Bronchial epithelial cell (primary cell): ENCODE data around the gene S100A7. TPM values are rescaled to one million over a fixed set of nuclear protein-coding genes. Genes with fewer than 3 reads are reported as not detected.

Source experiments
- DNase-seq: peaks from one replicate; pipeline ENCODE4 v3.0.0-alpha.2; 2010; ENCODE audit warnings: low read depth
- FAIRE-seq: peaks from 2 replicates; lab custom pipeline; 2011; peaks lifted over from hg19 to GRCh38; lab: Jason Lieb, UNC
- H3K27me3 ChIP-seq: 2 replicates; pipeline ENCODE4 v1.5.1; 2011; ENCODE audit warnings: low read length; ENCODE audit not compliant: control insufficient read depth, insufficient read depth
- H3K36me3 ChIP-seq: 2 replicates; pipeline ENCODE4 v1.5.1; 2011; ENCODE audit warnings: low read length; ENCODE audit not compliant: control insufficient read depth, insufficient read depth
- H3K4me3 ChIP-seq: 2 replicates; pipeline ENCODE4 v1.5.1; 2011; ENCODE audit warnings: mild to moderate bottlenecking, low read depth, low read length, control low read depth
- total RNA-seq: library from RNA; depleted of rRNA; stranded (reverse); fragments of >200 nt; gene quantifications from 2 replicates; pipeline ENCODE4 v1.2.1, GENCODE V29; 2014
- TF ChIP-seq, protein P1 (sequence below): IDR thresholded peaks from 2 replicates; pipeline ENCODE4 v1.5.1; 2011; ENCODE audit warnings: mild to moderate bottlenecking, moderate library complexity, low read length, control low read depth, inconsistent platforms; ENCODE audit not compliant: insufficient read depth, severe bottlenecking

The S100A7 gene
- total RNA-seq, 1 donor from 2014 or later = not detected

DNA sequence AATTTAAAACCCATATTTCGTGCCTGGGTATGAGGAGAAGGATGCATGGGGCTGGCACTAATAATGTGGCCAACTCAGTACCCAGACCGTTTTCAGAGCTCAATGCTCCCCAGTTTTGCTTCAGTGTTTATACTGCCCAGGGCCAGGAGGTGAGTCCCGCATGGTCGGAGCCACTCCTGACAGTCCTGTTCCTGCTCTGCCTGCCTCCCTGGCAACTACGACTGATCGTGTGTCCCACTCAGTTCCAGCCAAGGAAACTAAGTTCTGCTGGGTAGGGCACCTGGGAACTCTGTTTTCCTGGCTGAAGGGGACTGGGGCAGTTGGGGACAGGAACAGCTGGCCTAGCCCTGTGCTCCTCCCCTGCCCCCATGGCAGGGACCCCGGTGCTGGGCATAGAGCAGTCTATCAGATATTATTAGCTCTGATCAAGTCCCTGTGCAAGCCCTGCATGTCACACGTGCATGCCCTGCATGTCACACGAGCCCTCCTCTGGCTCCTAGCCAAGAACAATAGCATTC is 19.2 kb downstream of the S100A7 start:
- no peak for DNase-seq
- FAIRE-seq = no peak
- peaks cover 3% of the 10 kb centered on the region for H3K27me3 ChIP-seq
- no peak overlapping the region for H3K4me3 ChIP-seq
- no peaks in the 10 kb centered on the region for H3K36me3 ChIP-seq
- TF ChIP-seq, protein P1, sequence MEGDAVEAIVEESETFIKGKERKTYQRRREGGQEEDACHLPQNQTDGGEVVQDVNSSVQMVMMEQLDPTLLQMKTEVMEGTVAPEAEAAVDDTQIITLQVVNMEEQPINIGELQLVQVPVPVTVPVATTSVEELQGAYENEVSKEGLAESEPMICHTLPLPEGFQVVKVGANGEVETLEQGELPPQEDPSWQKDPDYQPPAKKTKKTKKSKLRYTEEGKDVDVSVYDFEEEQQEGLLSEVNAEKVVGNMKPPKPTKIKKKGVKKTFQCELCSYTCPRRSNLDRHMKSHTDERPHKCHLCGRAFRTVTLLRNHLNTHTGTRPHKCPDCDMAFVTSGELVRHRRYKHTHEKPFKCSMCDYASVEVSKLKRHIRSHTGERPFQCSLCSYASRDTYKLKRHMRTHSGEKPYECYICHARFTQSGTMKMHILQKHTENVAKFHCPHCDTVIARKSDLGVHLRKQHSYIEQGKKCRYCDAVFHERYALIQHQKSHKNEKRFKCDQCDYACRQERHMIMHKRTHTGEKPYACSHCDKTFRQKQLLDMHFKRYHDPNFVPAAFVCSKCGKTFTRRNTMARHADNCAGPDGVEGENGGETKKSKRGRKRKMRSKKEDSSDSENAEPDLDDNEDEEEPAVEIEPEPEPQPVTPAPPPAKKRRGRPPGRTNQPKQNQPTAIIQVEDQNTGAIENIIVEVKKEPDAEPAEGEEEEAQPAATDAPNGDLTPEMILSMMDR = no peak

DNA sequence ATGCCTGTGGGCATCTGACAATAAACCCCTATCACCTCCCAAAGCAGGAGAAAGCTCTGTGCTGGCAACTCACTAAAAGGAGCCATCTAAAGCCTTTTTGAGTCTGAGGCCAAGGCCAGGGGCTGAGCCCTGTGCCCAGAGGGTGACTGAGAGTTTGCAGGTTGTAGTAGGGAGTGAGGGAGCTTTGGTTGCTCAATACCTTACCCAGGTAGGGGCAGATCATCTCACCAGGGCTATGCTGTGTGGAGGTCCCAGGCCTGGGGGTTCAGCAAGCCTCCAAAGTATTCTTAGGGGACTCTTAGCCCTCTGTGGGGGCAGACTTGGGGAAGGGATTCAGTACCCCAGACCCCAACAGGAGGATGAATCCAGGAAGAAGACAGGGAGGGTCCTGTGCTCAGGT is 21.2 kb downstream of the S100A7 start:
- no peak for FAIRE-seq
- H3K27me3 ChIP-seq = peaks cover 6% of the 10 kb centered on the region

DNA sequence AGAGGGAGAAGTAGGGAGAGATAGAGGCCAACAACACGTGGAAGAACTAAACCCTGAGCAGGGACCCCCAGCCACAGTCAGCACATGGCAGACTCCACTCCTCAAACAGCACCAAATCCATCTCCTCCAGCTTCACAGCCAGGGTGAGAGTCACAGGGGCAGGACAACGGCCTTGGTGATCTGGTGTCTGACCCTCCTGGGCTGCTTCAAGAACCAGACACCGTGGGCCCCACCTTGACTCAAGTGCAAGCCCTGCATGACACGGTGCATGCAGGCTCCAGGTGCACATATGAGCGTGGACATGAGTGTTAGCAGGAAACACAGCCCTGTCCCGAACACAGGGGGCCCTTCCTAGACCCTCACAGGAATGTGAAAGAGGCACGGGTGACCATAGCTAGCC is 21.9 kb downstream of the S100A7 start:
- FAIRE-seq (no peak), DNase-seq (no peak)
- TF ChIP-seq, protein P1 = no peak
- Histone ChIP-seq H3K4me3 (no peak overlapping the region), H3K27me3 (peaks cover 6% of the 10 kb centered on the region), H3K36me3 (no peaks in the 10 kb centered on the region)

More for the DNA sequence above, 21.2 kb downstream of the S100A7 start:
- Histone ChIP-seq H3K4me3 (no peak overlapping the region), H3K36me3 (no peaks in the 10 kb centered on the region)
- no peak for DNase-seq
- TF ChIP-seq, protein P1 = no peak

DNA sequence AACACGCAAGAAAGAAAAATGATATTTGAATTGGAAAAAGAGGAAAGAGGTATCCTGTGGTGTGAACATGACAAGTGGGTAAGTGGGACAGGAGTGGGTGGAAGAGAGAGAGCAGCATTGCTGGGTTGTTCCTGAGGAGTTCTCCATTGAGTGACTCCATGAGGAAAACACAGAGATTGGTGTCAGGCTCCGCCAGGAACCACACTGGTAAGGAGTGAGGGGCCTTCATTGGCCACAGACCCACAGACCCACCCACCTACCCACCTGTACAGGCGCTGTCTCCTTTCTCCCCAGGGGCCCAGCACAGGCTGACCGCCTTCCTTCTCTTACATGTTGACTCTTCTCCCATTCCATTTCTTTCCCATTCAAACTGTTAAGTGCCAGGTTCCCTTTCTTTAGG is 23.2 kb downstream of the S100A7 start:
- peaks cover 7% of the 10 kb centered on the region for H3K27me3 ChIP-seq
- FAIRE-seq = no peak
- TF ChIP-seq, protein P1 = no peak
- no peak for DNase-seq
- H3K36me3 ChIP-seq = no peaks in the 10 kb centered on the region
- no peak overlapping the region for H3K4me3 ChIP-seq

DNA sequence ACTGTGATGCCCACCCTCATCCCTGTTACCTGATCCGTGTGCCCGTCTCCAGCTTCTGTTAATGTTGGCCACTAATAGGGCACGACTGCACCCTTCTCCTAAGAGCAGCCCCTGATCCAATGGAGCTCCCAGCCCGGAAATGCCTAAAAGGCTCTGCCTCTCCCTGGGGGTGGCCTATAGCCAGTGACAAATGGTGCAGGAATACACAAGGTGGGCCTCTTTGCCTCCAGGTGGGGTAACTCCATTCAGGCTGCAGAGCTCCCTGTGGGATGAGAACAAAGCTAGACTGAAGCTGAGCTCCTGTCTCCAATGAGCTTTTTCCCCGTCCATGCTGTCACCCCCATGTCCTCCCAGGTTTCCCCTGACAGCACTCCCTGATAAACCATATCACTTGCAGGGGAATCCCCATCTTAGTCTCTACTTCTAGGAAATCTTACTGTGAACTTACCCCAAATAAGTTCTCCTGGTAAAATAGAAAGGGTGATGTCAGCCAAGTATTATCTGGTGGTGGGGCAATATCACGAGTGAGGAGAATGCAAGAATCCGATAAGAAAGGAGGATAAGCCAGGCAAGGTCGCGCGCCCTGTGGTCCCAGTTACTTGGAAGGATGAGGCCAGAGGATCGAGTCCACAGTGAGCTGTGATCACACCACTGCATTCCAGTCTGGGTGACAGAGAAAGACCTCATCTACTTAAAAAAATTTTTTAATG is 25.6 kb downstream of the S100A7 start:
- Histone ChIP-seq H3K4me3 (no peak overlapping the region), H3K36me3 (no peaks in the 10 kb centered on the region), H3K27me3 (peaks cover 9% of the 10 kb centered on the region)
- DNase-seq (no peak), FAIRE-seq (no peak)
- TF ChIP-seq, protein P1 = no peak
